Psoas muscle (tissue), 8 donors: Measurements from ENCODE around the gene KRT6B. TPM values are rescaled to one million over a fixed set of nuclear protein-coding genes. Genes with fewer than 3 reads are reported as not detected.
"Not testable (repeated sequence)": the region's sequence is repeated elsewhere in the genome, so short reads cannot be mapped to it uniquely, and the experiment has no call there.

Experiments used
- ATAC-seq, 4 donors: fragments of 200-7000 bp; cut with Tn5 transposase; one replicate each; pipeline ENCODE4 v1.9.1; 2020; ENCODE audit warnings: moderate library complexity in 3 of 4, mild to moderate bottlenecking in 2 of 4
- DNase-seq, 2 donors: peaks; one replicate each; pipeline ENCODE4 v3.0.0-alpha.2; 2020
- H3K27ac ChIP-seq: fragments of 200-600 bp; one replicate; pipeline ENCODE4 v1.8.0; 2022
- H3K27me3 ChIP-seq, 3 donors: fragments of 200-600 bp in 1 of 3; one replicate each; pipeline versions ENCODE4 v1.6.1 to v1.8.0; 2013 to 2022; ENCODE audit warnings: low read length in 2 of 3, mild to moderate bottlenecking in 2 of 3, moderate library complexity in 1 of 3; ENCODE audit not compliant: insufficient read depth in 3 of 3
- H3K36me3 ChIP-seq, 2 donors: fragments of 200-600 bp in 1 of 2; one replicate each; pipeline versions ENCODE4 v1.6.1 to v1.8.0; 2013 to 2022; ENCODE audit warnings: low read depth in 1 of 2, mild to moderate bottlenecking in 1 of 2, moderate library complexity in 1 of 2; ENCODE audit not compliant: insufficient read depth in 1 of 2
- H3K4me1 ChIP-seq: fragments of 200-600 bp; one replicate; pipeline ENCODE4 v1.8.0; 2022
- H3K4me3 ChIP-seq: fragments of 200-600 bp; one replicate; pipeline ENCODE4 v1.8.0; 2022; ENCODE audit warnings: mild to moderate bottlenecking
- H3K9me3 ChIP-seq: fragments of 200-600 bp; one replicate; pipeline ENCODE4 v1.8.0; 2022
- WGBS, 3 donors: extraction: QIAGEN DNeasy Blood & Tissue Kit; methylation state at CpG; one replicate each; pipeline versions ENCODE4 v1.1.6 to v1.1.7; 2013; 5-methylcytosine and 5-hydroxymethylcytosine counted together
- intact Hi-C, 2 donors: fragments of 100-400 bp; cut with DNase I; formaldehyde crosslinking; loops; one replicate each; pipeline versions ENCODE4 v1.11.0 to v1.14.2; 2022
- polyA plus RNA-seq, 3 donors: library from polyadenylated mRNA; stranded (reverse); fragments of 200-250 nt; gene quantifications; one replicate each; pipeline ENCODE4 v1.2.3, GENCODE V29; 2013
- total RNA-seq, 4 donors: library from RNA; stranded (reverse); fragmentation: NEBNext Ultra II Directional in 2 of 4; extraction: Animal tissue kit (Norgen Biotek cat#: 25700) in 2 of 4; gene quantifications; one replicate each; pipeline versions ENCODE4 v1.2.1 to v1.2.4, GENCODE V29; 2021 to 2023
- TF ChIP-seq, protein P1 (sequence below): fragments of 200-600 bp; IDR thresholded peaks from one replicate; pipeline ENCODE4 v1.8.0; 2022; ENCODE audit warnings: antibody characterized with exemption
- donor health status: healthy with polysubstance abuse.
- donor health status: DM: no; HTN: no; CAD: no; lungs with moderate emphysema.
- donor health status: Bipolar disorder and iron deficiency.
- donor health status: healthy.
- donor health status: DM: yes; HTN: yes; CAD: no.
- donor health status: DM: no; HTN: no; CAD: no.
- donor health status: DM: no; HTN: no; CAD: no.
- donor health status: DM: yes; HTN: yes; CAD: no.

KRT6B gene
- total and polyA plus RNA-seq, 7 donors: 0.04 to 0.32 (median 0.15) TPM; not detected in 3

- no peaks in the 10 kb centered on the region for H3K36me3 ChIP-seq
Measured at GRCh38 chr12:52494100-52494499, 42.2 kb upstream of the KRT6B start.

DNA sequence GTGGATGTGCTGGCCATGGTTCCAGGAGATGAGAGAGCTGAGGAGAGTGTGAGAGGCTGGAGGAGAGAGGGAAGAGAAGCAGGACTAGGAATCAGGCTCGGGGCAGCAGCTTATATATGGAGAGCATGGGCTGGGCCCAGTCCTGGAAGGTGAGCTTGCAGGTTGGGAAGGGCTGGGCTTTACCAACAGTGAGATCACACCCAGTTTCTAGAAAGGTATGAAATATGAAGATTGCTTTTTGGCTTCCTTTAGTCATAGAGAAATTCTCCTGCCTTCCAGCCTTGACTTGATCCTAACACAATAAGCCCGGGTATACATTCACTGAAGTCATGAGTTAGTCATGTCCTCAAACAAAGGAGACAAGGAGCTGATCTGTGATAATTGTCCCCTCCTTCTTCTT, 41.2 kb upstream of the KRT6B start, which contains the start of gene KRT6A:
TSS of gene KRT6A (minus strand) at position 86 of the 400 bp plus-strand sequence. CDS start at position 17, 69 bp downstream.
- WGBS, 3 donors: 89 to 97% (median 92%) methylated on average over 2 of the region's 2 CpGs
- Histone ChIP-seq H3K27me3 (peaks cover 0 to 19% (median 1%) of the 10 kb centered on the region in 3 donors), H3K9me3 (no peaks in the 10 kb centered on the region), H3K27ac (no peak within 1 kb of the TSS), H3K36me3 (no peaks in the 10 kb centered on the region), H3K4me3 (no peak within 1 kb of the TSS), H3K4me1 (no peaks in the 10 kb centered on the region)
- intact Hi-C loops: no loop called here
- no peak for ATAC-seq
- no peak for DNase-seq
- TF ChIP-seq, protein P1, sequence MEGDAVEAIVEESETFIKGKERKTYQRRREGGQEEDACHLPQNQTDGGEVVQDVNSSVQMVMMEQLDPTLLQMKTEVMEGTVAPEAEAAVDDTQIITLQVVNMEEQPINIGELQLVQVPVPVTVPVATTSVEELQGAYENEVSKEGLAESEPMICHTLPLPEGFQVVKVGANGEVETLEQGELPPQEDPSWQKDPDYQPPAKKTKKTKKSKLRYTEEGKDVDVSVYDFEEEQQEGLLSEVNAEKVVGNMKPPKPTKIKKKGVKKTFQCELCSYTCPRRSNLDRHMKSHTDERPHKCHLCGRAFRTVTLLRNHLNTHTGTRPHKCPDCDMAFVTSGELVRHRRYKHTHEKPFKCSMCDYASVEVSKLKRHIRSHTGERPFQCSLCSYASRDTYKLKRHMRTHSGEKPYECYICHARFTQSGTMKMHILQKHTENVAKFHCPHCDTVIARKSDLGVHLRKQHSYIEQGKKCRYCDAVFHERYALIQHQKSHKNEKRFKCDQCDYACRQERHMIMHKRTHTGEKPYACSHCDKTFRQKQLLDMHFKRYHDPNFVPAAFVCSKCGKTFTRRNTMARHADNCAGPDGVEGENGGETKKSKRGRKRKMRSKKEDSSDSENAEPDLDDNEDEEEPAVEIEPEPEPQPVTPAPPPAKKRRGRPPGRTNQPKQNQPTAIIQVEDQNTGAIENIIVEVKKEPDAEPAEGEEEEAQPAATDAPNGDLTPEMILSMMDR: no peak

More at GRCh38 chr12:52494100-52494499, 42.2 kb upstream of the KRT6B start:
- no peaks in the 10 kb centered on the region for H3K4me1 ChIP-seq
- ATAC-seq (no peak), DNase-seq (no peak)
- intact Hi-C loops: no loop called here
- H3K4me3 ChIP-seq: no peak overlapping the region
- WGBS, 3 donors: 76 to 92% (median 91%) methylated on average over 1 of the region's 1 CpG
- H3K27me3 ChIP-seq: peaks cover 0 to 19% (median 1%) of the 10 kb centered on the region in 3 donors
- H3K27ac ChIP-seq: no peak overlapping the region
- H3K9me3 ChIP-seq: no peaks in the 10 kb centered on the region
- TF ChIP-seq, protein P1: no peak

DNA sequence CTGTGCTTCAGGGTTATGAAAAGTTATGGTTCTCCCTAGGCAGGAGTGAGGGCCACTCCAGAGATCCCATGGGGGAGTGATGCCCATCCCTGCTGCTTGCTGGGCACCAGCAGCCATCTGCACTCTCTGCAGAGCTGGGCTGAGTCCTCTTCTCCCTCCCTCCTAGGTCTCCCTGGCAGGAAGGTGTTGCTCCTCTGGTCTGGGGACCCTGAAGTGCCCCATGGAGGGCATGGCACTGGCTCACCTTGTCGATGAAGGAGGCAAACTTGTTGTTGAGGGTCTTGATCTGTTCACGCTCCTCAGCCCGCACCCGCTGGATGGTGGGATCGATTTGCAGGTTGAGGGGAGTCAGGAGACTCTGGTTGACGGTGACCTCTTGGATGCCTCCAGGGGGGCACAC, 40.5 kb upstream of the KRT6B start:
- H3K27ac ChIP-seq, DNase-seq, intact Hi-C loops, H3K4me1 ChIP-seq, H3K9me3 ChIP-seq, H3K36me3 ChIP-seq, ATAC-seq, H3K4me3 ChIP-seq: not testable (repeated sequence)
- H3K27me3 ChIP-seq: peaks cover 0 to 19% (median 3%) of the 10 kb centered on the region in 3 donors
- WGBS, 3 donors: 90 to 94% (median 93%) methylated on average over 1 to 6 of the region's 6 CpGs

DNA sequence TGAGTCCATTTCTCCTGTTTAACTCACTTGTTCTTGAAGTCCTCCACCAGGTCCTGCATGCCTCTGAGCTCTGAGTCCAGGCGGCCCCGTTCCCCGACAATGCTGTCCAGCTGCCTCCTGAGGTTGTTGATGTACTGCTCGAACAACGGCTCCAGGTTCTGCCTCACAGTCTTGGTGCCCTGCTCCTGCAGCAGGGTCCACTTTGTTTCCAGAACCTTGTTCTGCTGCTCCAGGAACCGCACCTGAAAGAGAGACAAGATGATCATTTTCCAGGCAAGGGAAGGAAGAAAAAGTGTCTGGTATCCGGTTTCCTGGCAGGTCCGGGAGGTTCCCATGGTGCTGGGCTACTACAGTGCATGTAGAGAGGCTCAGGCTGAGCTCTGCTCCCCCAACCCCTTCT, 39.5 kb upstream of the KRT6B start:
- ATAC-seq, DNase-seq, H3K9me3 ChIP-seq, H3K27ac ChIP-seq, intact Hi-C loops, H3K4me1 ChIP-seq, H3K4me3 ChIP-seq, H3K36me3 ChIP-seq: not testable (repeated sequence)
- peaks cover 0 to 19% (median 3%) of the 10 kb centered on the region in 3 donors for H3K27me3 ChIP-seq
- 73 to 80% (median 80%) methylated on average over 8 of the region's 8 CpGs for WGBS, 3 donors

DNA sequence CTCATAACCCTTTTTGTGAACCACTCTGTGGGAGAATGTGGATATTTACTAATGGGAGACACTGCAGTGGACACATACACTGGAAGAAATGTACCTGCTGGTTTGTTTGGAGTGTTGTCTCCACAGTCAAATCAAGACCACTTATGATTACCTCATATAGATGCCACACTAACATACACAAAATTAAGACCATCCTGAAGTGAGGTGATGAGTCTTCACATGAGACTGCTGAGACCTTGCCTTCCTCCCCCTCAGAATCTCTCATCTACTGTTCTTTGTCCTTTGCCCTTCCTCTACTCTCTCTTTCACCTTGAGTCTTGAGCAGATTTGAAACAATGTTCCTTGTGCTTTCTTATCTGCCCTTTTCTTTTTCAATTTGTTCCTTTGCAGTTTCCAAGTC, 36.8 kb upstream of the KRT6B start:
- no peaks in the 10 kb centered on the region for H3K9me3 ChIP-seq
- H3K4me1 ChIP-seq: no peaks in the 10 kb centered on the region
- peaks cover 0 to 18% (median 3%) of the 10 kb centered on the region in 3 donors for H3K27me3 ChIP-seq
- ATAC-seq (no peak), DNase-seq (no peak)
- H3K36me3 ChIP-seq: no peaks in the 10 kb centered on the region
- H3K4me3 ChIP-seq: no peak overlapping the region
- TF ChIP-seq, protein P1: no peak
- intact Hi-C loops: no loop called here
- no peak overlapping the region for H3K27ac ChIP-seq

DNA sequence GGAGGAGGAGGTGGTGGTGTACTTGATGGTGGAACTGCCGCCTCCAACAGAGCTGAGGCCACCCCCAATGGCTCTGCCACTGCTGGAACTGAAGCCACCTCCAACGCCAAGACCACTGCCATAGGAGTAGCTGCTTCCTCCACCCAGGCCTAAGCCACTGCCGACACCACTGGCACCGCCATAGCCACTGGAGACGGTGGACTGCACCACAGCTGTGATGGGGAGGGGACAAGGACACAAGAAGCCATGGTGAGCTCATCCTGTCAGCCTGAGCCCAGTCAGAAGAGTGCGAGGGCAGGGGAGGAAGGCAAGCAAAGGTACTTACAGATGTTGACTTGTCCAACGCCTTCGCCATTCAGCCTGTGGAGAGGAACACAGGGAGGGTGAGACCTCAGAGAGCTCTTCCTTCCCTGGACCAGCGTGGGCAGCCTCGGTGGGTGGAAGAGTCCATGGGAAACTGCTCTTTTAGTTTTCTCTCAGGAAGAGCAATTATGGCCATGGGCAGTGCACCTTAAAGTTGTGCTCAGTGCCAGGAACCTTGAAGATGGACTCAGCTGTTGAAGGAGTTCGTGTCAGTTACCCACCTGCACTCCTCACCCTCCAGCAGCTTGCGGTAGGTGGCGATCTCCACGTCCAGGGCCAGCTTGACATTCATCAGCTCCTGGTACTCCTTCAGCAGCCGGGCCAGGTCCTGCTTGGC, 35.9 kb upstream of the KRT6B start:
- H3K4me3 ChIP-seq, DNase-seq, ATAC-seq, intact Hi-C loops, H3K36me3 ChIP-seq, H3K4me1 ChIP-seq, H3K27ac ChIP-seq, H3K9me3 ChIP-seq: not testable (repeated sequence)
- WGBS, 3 donors: 73 to 74% (median 73%) methylated on average over 13 to 15 of the region's 15 CpGs
- peaks cover 0 to 16% (median 3%) of the 10 kb centered on the region in 3 donors for H3K27me3 ChIP-seq
